Parathyroid adenoma (tissue), 2 donors: ENCODE measurements around the gene MET.

Experiments
- H2AFZ ChIP-seq: fragments of 300-600 bp; sonication (generic); one replicate; pipeline ENCODE4 v1.7.0; 2017; ENCODE audit warnings: antibody characterized with exemption, mild to moderate bottlenecking
- H3K27ac ChIP-seq: fragments of 300-600 bp; sonication (generic); one replicate; pipeline ENCODE4 v1.7.0; 2017
- H3K27me3 ChIP-seq: fragments of 300-600 bp; sonication (generic); one replicate; pipeline ENCODE4 v1.7.0; 2017; ENCODE audit warnings: low read length; ENCODE audit not compliant: control insufficient read depth, insufficient read depth
- H3K36me3 ChIP-seq: fragments of 300-600 bp; sonication (generic); one replicate; pipeline ENCODE4 v1.7.0; 2017; ENCODE audit warnings: low read length; ENCODE audit not compliant: control insufficient read depth, insufficient read depth
- H3K4me1 ChIP-seq: fragments of 300-600 bp; sonication (generic); one replicate; pipeline ENCODE4 v1.7.0; 2017; ENCODE audit warnings: control low read depth
- H3K4me2 ChIP-seq: fragments of 300-600 bp; sonication (generic); one replicate; pipeline ENCODE4 v1.7.0; 2017; ENCODE audit warnings: low read length
- H3K4me3 ChIP-seq: fragments of 300-600 bp; sonication (generic); one replicate; pipeline ENCODE4 v1.7.0; 2017; ENCODE audit warnings: low read depth, low read length
- H3K79me2 ChIP-seq: fragments of 300-600 bp; sonication (generic); one replicate; pipeline ENCODE4 v1.7.0; 2017; ENCODE audit warnings: control low read depth
- H3K9ac ChIP-seq: fragments of 300-600 bp; sonication (generic); one replicate; pipeline ENCODE4 v1.7.0; 2017; ENCODE audit warnings: mild to moderate bottlenecking
- H3K9me3 ChIP-seq: fragments of 300-600 bp; sonication (generic); one replicate; pipeline ENCODE4 v1.7.0; 2017; ENCODE audit warnings: low read length; ENCODE audit not compliant: control insufficient read depth
- CTCF ChIP-seq: fragments of 300-600 bp; sonication (generic); IDR thresholded peaks from one replicate; pipeline ENCODE4 v1.7.0; 2017; ENCODE audit warnings: antibody characterized with exemption, mild to moderate bottlenecking
- donor health status: primary hyperparathyroidism.

Gene MET

GRCh38 chr7:116804471-116804870 is 132.5 kb downstream of the MET start:
- no peak for TF ChIP-seq CTCF
- Histone ChIP-seq H3K9ac (no peak overlapping the region), H3K4me2 (no peak overlapping the region), H2AFZ (no peak overlapping the region), H3K27me3 (no peaks in the 10 kb centered on the region), H3K36me3 (no peaks in the 10 kb centered on the region), H3K27ac (no peak overlapping the region), H3K9me3 (no peaks in the 10 kb centered on the region), H3K79me2 (no peaks in the 10 kb centered on the region), H3K4me1 (no peaks in the 10 kb centered on the region), H3K4me3 (no peak overlapping the region)

GRCh38 chr7:116805100-116805544 is 133.1 kb downstream of the MET start:
- H3K27ac ChIP-seq: no peak overlapping the region
- H3K9ac ChIP-seq: no peak overlapping the region
- no peaks in the 10 kb centered on the region for H3K27me3 ChIP-seq
- peaks cover 4% of the 10 kb centered on the region for H3K4me1 ChIP-seq
- H3K79me2 ChIP-seq: no peaks in the 10 kb centered on the region
- no peak overlapping the region for H3K4me2 ChIP-seq
- H3K4me3 ChIP-seq: no peak overlapping the region
- no peak for TF ChIP-seq CTCF
- no peaks in the 10 kb centered on the region for H3K36me3 ChIP-seq
- H3K9me3 ChIP-seq: no peaks in the 10 kb centered on the region
- no peak overlapping the region for H2AFZ ChIP-seq

- Histone ChIP-seq H3K36me3 (no peaks in the 10 kb centered on the region), H3K27ac (no peak overlapping the region), H2AFZ (no peak overlapping the region), H3K9ac (no peak overlapping the region), H3K27me3 (no peaks in the 10 kb centered on the region), H3K4me1 (peaks cover 10% of the 10 kb centered on the region), H3K79me2 (no peaks in the 10 kb centered on the region), H3K9me3 (no peaks in the 10 kb centered on the region), H3K4me3 (no peak overlapping the region), H3K4me2 (no peak overlapping the region)
- TF ChIP-seq CTCF: no peak
Observed at GRCh38 chr7:116806046-116806944, 134.3 kb downstream of the MET start.

GRCh38 chr7:116807011-116807560 is 135.1 kb downstream of the MET start:
- H3K4me3 ChIP-seq: no peak overlapping the region

More at GRCh38 chr7:116807011-116807560, 135.1 kb downstream of the MET start:
- no peaks in the 10 kb centered on the region for H3K79me2 ChIP-seq
- peaks cover 10% of the 10 kb centered on the region for H3K4me1 ChIP-seq
- H3K27me3 ChIP-seq: no peaks in the 10 kb centered on the region
- H3K9me3 ChIP-seq: no peaks in the 10 kb centered on the region
- no peak overlapping the region for H3K4me2 ChIP-seq
- no peak overlapping the region for H3K27ac ChIP-seq
- TF ChIP-seq CTCF: no peak
- no peak overlapping the region for H3K9ac ChIP-seq
- H3K36me3 ChIP-seq: no peaks in the 10 kb centered on the region
- H2AFZ ChIP-seq: no peak overlapping the region
